ENCODE measurements around the gene RIT2. TPM values are rescaled to one million over a fixed set of nuclear protein-coding genes. Genes with fewer than 3 reads are reported as not detected.

The RIT2 gene
- polyA plus RNA-seq, 1 donor from 2014 or later = 1.1 TPM

GRCh38 chr18:42706029-42706608 is 409.4 kb downstream of the RIT2 start:
- H3K79me2 ChIP-seq (replicated peaks; ENCODE audit: insufficient read depth, low read length) = no peaks in the 10 kb centered on the region
- no peak overlapping the region for H2AFZ ChIP-seq (ENCODE audit: low read depth, low read length)
- TF ChIP-seq EZH2 (IDR thresholded peaks at IDR 0.05; ENCODE audit: borderline replicate concordance, insufficient read depth, low read length, poor library complexity, severe bottlenecking) (no peak), EP300 (conservative IDR thresholded peaks at IDR 0.05; ENCODE audit: poor library complexity, severe bottlenecking) (peak; percentile 41), RAD21 (conservative IDR thresholded peaks at IDR 0.05) (no peak), REST (IDR thresholded peaks at IDR 0.05; ENCODE audit: borderline replicate concordance) (peak; percentile 100), POLR2AphosphoS5 (IDR thresholded peaks at IDR 0.05) (peak; percentile 92), MXI1 (conservative IDR thresholded peaks at IDR 0.05; ENCODE audit: poor library complexity, severe bottlenecking) (no peak), SMC3 (conservative IDR thresholded peaks at IDR 0.05; ENCODE audit: poor library complexity) (no peak), TAF1 (IDR thresholded peaks at IDR 0.05; ENCODE audit: low read depth) (no peak), CTCF (IDR thresholded peaks at IDR 0.05; ENCODE audit: poor library complexity, severe bottlenecking) (no peak)
- no peaks in the 10 kb centered on the region for H3K9me2 ChIP-seq (ENCODE audit: insufficient read depth, low read length)
- no peaks in the 10 kb centered on the region for H3K36me3 ChIP-seq (ENCODE audit: insufficient read depth, low read length)
- H3K9me3 ChIP-seq (ENCODE audit: low read length) = no peaks in the 10 kb centered on the region
- no peak overlapping the region for H3K9ac ChIP-seq (ENCODE audit: low read length)
- H3F3A ChIP-seq (ENCODE audit: insufficient read depth, low read length, poor library complexity, severe bottlenecking) = no peaks in the 10 kb centered on the region
- no peaks in the 10 kb centered on the region for H4K20me1 ChIP-seq (ENCODE audit: insufficient read depth)
- H3K27me3 ChIP-seq (ENCODE audit: insufficient read depth, low read depth, low read length) = no peaks in the 10 kb centered on the region
- H3K4me3 ChIP-seq (ENCODE audit: low read length) = no peak overlapping the region
- H3K4me2 ChIP-seq (ENCODE audit: low read length) = peak overlapping the region; percentile 9
- H3K27ac ChIP-seq (ENCODE audit: low read length) = peak overlapping the region; percentile 37

Other genes with a start within 250 kb of the RIT2 start
- 145 and 167 TPM in 2 replicates for gene SYT4, start 161.8 kb upstream of the RIT2 start, polyA plus RNA-seq